CD4-positive, alpha-beta T cell (primary cell): ENCODE data around the gene IL18R1. TPM values are rescaled to one million over a fixed set of nuclear protein-coding genes. Genes with fewer than 3 reads are reported as not detected.

Experiments used
- ATAC-seq: fragments of 200-7000 bp; cut with Tn5 transposase; one replicate; pipeline ENCODE4 v1.10.0; 2022; ENCODE audit warnings: mild to moderate bottlenecking; ENCODE audit not compliant: poor library complexity
- CTCF ChIA-PET: fragments of 350-600 bp; sonication (Branson Sonifier 250); formaldehyde crosslinking; loops from one replicate; lab custom pipeline; 2021; ENCODE audit warnings: antibody characterized with exemption, inconsistent platforms; lab: Charles Lee
- POLR2A ChIA-PET: fragments of 350-600 bp; sonication (Branson Sonifier 250); formaldehyde crosslinking; loops from one replicate; lab custom pipeline; 2021; ENCODE audit warnings: antibody characterized with exemption, inconsistent platforms; lab: Charles Lee
- DNase-seq, 14 experiments: peaks; one replicate each; pipeline ENCODE4 v3.0.0-alpha.2; 2013 to 2020; ENCODE audit warnings: mixed read lengths in 2 of 14
- H3K27ac ChIP-seq, 2 donors: one replicate each; pipeline versions ENCODE4 v1.5.1 to v1.7.0; 2013; ENCODE audit warnings: low read length in 2 of 2, low read depth in 1 of 2, mild to moderate bottlenecking in 1 of 2
- H3K27me3 ChIP-seq, 2 experiments: 1 replicate in 1 of 2; 2 replicates in 1 of 2; pipeline versions ENCODE4 v1.6.1 to v1.7.0; 2013; ENCODE audit warnings: low read length in 2 of 2, control low read depth in 1 of 2, mild to moderate bottlenecking in 1 of 2, moderate library complexity in 1 of 2; ENCODE audit not compliant: insufficient read depth in 2 of 2, control insufficient read depth in 1 of 2
- H3K36me3 ChIP-seq: one replicate; pipeline ENCODE4 v1.6.1; 2013; ENCODE audit warnings: low read length, control low read depth; ENCODE audit not compliant: insufficient read depth
- H3K4me1 ChIP-seq: one replicate; pipeline ENCODE4 v1.6.1; 2013; ENCODE audit warnings: low read length, control low read depth; ENCODE audit not compliant: insufficient read depth
- H3K4me3 ChIP-seq: one replicate; pipeline ENCODE4 v1.5.1; 2013; ENCODE audit warnings: mild to moderate bottlenecking, low read length, moderate library complexity
- H3K9me3 ChIP-seq, 2 experiments: 1 replicate in 1 of 2; 2 replicates in 1 of 2; pipeline versions ENCODE4 v1.6.1 to v1.7.0; 2013; ENCODE audit warnings: low read length in 2 of 2, mild to moderate bottlenecking in 2 of 2, control low read depth in 1 of 2, moderate library complexity in 1 of 2; ENCODE audit not compliant: control insufficient read depth in 1 of 2, insufficient read depth in 1 of 2
- H3K27ac Mint-ChIP-seq: one replicate; pipeline ENCODE4 v1.8.0; 2020; ENCODE audit warnings: mixed read lengths
- H3K27me3 Mint-ChIP-seq: one replicate; pipeline ENCODE4 v1.8.0; 2021; ENCODE audit warnings: mixed read lengths
- H3K36me3 Mint-ChIP-seq: one replicate; pipeline ENCODE4 v1.8.0; 2021; ENCODE audit warnings: low read depth, mixed read lengths
- H3K4me1 Mint-ChIP-seq: one replicate; pipeline ENCODE4 v1.8.0; 2021; ENCODE audit warnings: low read depth, mixed read lengths
- H3K4me3 Mint-ChIP-seq: one replicate; pipeline ENCODE4 v1.8.0; 2020; ENCODE audit warnings: mild to moderate bottlenecking, mixed read lengths
- H3K9me3 Mint-ChIP-seq: one replicate; pipeline ENCODE4 v1.8.0; 2020; ENCODE audit warnings: mixed read lengths
- CTCF ChIP-seq: fragments of 200-600 bp; IDR thresholded peaks from one replicate; pipeline ENCODE4 v1.8.0; 2022; ENCODE audit warnings: antibody characterized with exemption, mild to moderate bottlenecking
- intact Hi-C, 2 experiments: fragments of 100-400 bp; cut with DNase I in 1 of 2; cut with micrococcal nuclease in 1 of 2; formaldehyde crosslinking; loops; one replicate each; pipeline versions ENCODE4 v1.15.1 to v1.9.0; 2023 to 2025; cut with DNase I, micrococcal nuclease
- total RNA-seq, 174 experiments: library from RNA in 2 of 174; stranded (reverse) in 2 of 174; gene quantifications; one replicate each; pipeline ENCODE4 v1.2.3 and lab custom pipeline; 2021 to 2026

The IL18R1 gene
- total RNA-seq, 2 experiments from 2014 or later, result 7.6 to 9.1 TPM

- no peak overlapping the region for H3K27ac ChIP-seq
- no peaks in the 10 kb centered on the region for H3K36me3 ChIP-seq
- CTCF ChIA-PET, result interaction anchor here (1.3 kb wide), 1 partner anchor 421 kb away, joined by 3 read pairs; no protein-coding TSS in a partner anchor
- intact Hi-C loops, result no loop called here
- no peak overlapping the region for H3K4me3 Mint-ChIP-seq
- DNase-seq, result no peak
- no peaks in the 10 kb centered on the region for H3K9me3 Mint-ChIP-seq
- H3K27me3 Mint-ChIP-seq, result no peaks in the 10 kb centered on the region
- no peaks in the 10 kb centered on the region for H3K36me3 Mint-ChIP-seq
- no peaks in the 10 kb centered on the region for H3K9me3 ChIP-seq
- TF ChIP-seq CTCF, result no peak
- POLR2A ChIA-PET, result no interaction called here
- no peaks in the 10 kb centered on the region for H3K27me3 ChIP-seq
- ATAC-seq, result no peak
- H3K4me3 ChIP-seq, result no peak overlapping the region
- peaks cover 41% of the 10 kb centered on the region for H3K4me1 Mint-ChIP-seq
- no peak overlapping the region for H3K27ac Mint-ChIP-seq
- H3K4me1 ChIP-seq, result peaks cover 6% of the 10 kb centered on the region
These were observed 71.7 kb downstream of the IL18R1 start for GRCh38 chr2:102427249-102427648.

- CTCF ChIA-PET, result no interaction called here
- no peaks in the 10 kb centered on the region for H3K36me3 Mint-ChIP-seq
- Histone ChIP-seq H3K36me3 (no peaks in the 10 kb centered on the region), H3K9me3 (no peaks in the 10 kb centered on the region), H3K4me3 (no peak overlapping the region), H3K27me3 (no peaks in the 10 kb centered on the region), H3K4me1 (peaks cover under 1% of the 10 kb centered on the region), H3K27ac (no peak overlapping the region)
- TF ChIP-seq CTCF, result no peak
- intact Hi-C loops, result no loop called here
- H3K4me3 Mint-ChIP-seq, result peak overlapping the region; percentile 22
- ATAC-seq (no peak), DNase-seq (no peak)
- POLR2A ChIA-PET, result no interaction called here
- H3K4me1 Mint-ChIP-seq, result peaks cover 28% of the 10 kb centered on the region
- no peaks in the 10 kb centered on the region for H3K9me3 Mint-ChIP-seq
- H3K27me3 Mint-ChIP-seq, result no peaks in the 10 kb centered on the region
- H3K27ac Mint-ChIP-seq, result no peak overlapping the region
These were observed 73.0 kb downstream of the IL18R1 start for GRCh38 chr2:102428573-102428972.

- no peak for TF ChIP-seq CTCF
- no peaks in the 10 kb centered on the region for H3K36me3 Mint-ChIP-seq
- Histone ChIP-seq H3K27ac (no peak overlapping the region), H3K36me3 (no peaks in the 10 kb centered on the region), H3K4me3 (no peak overlapping the region), H3K9me3 (no peaks in the 10 kb centered on the region), H3K4me1 (peaks cover 11% of the 10 kb centered on the region), H3K27me3 (no peaks in the 10 kb centered on the region)
- H3K4me3 Mint-ChIP-seq, result no peak overlapping the region
- POLR2A ChIA-PET, result no interaction called here
- H3K9me3 Mint-ChIP-seq, result no peaks in the 10 kb centered on the region
- intact Hi-C loops, result no loop called here
- no peaks in the 10 kb centered on the region for H3K27me3 Mint-ChIP-seq
- CTCF ChIA-PET, result no interaction called here
- H3K27ac Mint-ChIP-seq, result no peak overlapping the region
- DNase-seq, result no peak
- H3K4me1 Mint-ChIP-seq, result peaks cover 28% of the 10 kb centered on the region
- no peak for ATAC-seq
These were observed 76.8 kb downstream of the IL18R1 start for GRCh38 chr2:102432386-102432785.
